Effector CD8-positive, alpha-beta T cell (primary cell): ENCODE data around the gene NAAA.
"Not testable (repeated sequence)": the region's sequence is repeated elsewhere in the genome, so short reads cannot be mapped to it uniquely, and the experiment has no call there.

Experiments used
- DNase-seq: peaks from one replicate; lab custom pipeline; 2025; lab: John Stamatoyannopoulos, UW

Gene NAAA

GRCh38 chr4:75919920-75920319, 20.9 kb downstream of the NAAA start:
- no peak for DNase-seq

DNA sequence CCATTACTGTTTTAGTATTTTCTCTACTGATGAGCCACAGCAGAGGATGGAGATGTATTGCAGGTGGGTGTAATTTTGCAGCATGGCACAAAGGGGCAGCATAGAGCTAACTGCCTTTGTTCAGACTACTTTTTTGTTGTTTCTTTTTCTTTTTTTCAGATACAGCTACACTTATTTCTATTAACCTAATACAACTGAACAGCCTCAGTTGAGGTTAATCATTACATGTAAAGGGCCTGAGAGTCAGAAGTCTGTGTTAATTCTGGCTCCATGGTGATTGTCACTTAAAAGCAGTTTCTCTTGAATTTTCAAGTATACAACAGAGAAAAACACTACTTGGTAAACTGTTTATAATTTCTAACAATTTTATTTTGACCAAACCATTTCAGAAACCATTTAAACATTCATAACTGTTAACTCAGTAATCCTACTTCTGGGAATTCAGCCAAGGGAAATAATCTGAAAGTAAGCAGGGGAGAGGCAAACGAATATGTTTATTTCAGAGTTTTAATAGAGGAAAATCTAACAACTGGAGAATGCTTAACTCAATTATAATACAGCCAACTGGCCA, 24.6 kb downstream of the NAAA start:
- no peak for DNase-seq

DNA sequence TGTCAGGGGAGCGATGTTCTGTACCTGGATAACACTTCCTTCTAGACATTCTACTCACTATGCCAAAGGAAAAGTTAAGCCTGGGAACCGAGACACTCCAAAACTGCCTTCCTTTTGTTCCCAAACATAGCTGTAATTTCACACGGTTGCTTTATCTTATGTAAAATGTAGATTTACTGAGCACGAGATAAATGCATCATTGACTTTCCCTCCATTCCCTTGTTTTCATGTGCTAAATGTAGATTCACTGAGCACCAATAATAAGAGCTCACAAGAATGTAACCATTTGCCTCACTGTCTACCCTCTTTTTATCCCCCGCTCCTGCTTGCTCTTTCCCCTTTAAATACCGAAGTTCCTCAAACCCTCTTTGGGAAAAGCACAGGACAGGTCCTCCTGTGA, 27.8 kb downstream of the NAAA start:
- no peak for DNase-seq

DNA sequence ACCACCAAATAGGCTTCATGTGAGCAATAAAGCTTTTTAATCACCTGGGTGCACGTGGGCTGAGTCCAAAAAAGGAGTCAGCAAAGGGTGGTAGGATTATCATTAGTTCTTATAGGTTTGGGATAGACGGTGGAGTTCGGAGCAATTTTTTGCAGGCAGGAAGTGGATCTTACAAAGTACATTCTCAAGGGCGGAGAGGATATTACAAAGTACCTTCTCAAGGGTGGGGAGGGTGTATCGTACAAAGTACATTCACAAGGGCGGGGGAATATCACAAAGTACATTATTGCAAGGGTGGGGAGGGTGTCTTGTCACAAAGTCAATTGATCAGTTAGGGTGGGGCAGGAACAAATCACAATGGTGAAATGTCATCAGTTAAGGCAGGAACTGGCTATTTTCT, 30.0 kb downstream of the NAAA start:
- DNase-seq, result not testable (repeated sequence)

- DNase-seq, result no peak
Measured at GRCh38 chr4:75909405-75909804, 31.4 kb downstream of the NAAA start.

GRCh38 chr4:75908555-75908954, 32.3 kb downstream of the NAAA start:
- no peak for DNase-seq

DNA sequence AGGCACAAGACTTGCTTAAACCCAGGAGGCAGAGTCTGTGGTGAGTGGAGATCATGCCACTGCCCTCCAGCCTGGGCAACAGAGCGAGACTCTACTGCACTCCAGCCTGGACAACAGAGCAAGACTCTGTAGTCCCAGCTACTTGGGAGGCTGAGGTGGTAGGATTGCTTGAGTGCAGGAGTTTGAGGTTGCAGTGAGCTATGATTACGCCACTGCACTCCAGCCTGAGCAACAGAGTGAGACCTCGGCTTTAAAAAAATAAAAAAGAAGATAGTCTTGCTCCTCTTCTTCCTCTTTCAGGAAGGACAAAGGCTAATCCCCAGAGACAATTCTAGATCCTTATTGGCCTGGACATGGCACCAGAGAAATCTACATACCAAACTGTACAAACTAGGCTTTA, 32.8 kb downstream of the NAAA start:
- DNase-seq, result no peak

DNA sequence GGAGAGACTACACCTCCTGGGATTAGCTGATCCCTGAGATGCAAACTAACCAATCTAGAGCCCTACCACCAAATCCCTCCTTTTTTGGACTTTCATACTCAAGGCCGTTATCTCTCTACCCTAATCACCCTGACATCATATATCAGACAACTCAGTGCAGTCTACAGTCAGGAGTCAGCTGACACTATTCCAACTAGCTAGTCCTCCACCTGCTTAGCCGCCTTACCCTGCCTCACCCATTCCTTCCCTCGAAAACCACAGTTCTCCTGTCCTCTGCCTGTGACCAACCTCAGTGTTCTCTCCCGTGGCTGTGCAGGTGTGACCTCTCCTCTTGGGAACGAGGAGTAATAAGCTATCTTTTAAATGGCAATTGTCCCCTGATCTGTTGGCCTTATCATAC, 36.7 kb downstream of the NAAA start:
- no peak for DNase-seq

DNA sequence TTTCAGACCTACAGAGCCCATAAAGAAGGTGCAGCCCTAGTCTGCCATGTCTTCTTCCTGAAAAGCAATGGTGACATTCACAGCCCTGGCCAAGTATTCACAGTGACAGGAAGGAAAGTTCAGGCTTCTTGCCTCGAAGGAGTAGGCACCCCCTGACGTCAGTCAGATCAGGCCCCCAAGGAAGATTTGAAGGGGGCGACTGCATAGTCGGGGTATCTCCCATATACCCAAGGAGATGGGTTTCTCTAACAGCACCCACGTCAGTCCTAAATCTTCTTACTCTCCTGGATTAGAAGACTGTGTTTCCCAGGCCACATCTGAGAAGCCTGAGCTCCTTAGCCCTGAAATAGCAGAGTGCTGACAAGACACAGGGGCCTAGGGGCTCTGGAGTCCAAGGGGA, 38.5 kb downstream of the NAAA start, which contains the start of gene PPEF2:
Gene PPEF2, minus strand, starts transcription at position 101 of the 400 bp plus-strand sequence. CDS start 6,127 bp downstream, outside the sequence.
- DNase-seq, result no peak

DNA sequence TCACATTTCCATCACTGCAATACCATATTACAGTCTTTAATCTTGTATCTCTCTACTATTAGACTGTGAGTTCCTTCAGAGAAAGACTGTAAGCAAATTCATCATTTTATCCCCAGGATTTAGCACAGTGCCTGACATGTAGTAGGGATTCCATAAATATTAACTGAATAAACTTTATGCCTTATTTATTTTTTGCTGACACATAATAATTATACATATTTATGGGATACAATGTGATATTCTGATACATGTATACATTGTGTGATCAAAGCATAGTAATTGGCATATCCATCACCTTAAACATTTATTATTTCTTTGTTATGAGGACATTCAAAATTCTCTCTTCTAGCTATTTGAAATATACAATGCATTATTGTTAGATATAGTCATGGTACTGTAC, 42.3 kb downstream of the NAAA start:
- no peak for DNase-seq

GRCh38 chr4:75895744-75896314, 45.0 kb downstream of the NAAA start:
- DNase-seq, result no peak

DNA sequence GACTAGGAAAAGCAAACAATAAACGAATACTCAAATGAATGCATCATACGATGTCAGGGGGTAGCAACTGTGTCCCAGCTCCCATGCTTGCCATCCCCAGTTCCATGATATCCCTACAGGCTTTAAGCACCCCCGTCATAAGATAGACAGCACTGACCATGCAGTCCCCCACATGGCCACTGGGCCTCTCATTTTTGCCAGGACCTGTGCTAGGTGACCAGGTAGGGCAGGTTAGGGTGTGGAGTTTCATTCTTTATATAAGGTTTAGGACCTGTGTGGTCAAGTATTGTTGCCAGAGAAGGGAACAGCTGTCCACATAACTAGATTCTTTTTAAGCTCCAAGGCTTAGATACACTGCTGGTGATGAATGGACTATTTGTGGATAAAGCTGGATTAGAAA, 48.3 kb downstream of the NAAA start:
- DNase-seq, result no peak

- no peak for DNase-seq
Measured at GRCh38 chr4:75891611-75892010, 49.2 kb downstream of the NAAA start.

GRCh38 chr4:75889537-75890199, 51.1 kb downstream of the NAAA start:
- no peak for DNase-seq

DNA sequence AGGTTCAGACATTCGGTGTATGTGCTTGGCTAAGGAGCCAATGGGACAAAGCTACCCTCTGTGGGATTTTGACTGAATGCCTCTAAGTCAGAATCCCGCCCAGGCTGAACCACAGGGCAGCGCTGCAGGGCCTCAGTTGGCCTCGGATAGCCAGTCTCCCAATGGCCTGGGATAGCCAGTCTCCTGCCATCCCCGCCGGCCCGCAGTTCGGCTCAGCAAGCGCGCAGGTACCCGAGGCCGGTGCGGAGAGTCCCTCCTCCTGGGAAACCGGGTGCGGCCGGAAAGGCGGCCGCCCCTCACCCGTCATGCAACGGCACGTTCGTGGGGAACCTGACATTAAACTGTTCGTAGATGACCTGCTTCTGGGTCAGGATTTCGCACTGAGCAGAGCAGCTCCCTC, 54.7 kb downstream of the NAAA start:
- DNase-seq, result no peak

DNA sequence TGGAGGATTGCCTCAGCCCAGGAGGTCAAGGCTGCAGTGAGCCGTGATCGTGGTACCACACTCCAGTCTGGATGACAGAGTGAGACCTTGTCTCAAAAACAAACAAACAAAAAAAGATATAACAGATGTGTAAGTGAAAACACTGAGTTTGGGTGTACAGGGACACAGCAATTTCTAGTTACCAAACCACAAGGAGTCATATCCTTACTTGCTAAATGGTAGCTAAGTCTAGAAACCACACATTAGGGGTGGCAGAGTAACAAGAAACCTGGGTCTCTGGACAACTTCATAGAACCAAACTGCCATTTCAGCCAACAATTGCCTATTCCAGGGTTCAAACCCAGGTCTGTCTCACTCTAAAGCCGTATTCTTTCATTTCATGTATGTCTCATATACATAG, 59.3 kb downstream of the NAAA start:
- DNase-seq, result no peak

DNA sequence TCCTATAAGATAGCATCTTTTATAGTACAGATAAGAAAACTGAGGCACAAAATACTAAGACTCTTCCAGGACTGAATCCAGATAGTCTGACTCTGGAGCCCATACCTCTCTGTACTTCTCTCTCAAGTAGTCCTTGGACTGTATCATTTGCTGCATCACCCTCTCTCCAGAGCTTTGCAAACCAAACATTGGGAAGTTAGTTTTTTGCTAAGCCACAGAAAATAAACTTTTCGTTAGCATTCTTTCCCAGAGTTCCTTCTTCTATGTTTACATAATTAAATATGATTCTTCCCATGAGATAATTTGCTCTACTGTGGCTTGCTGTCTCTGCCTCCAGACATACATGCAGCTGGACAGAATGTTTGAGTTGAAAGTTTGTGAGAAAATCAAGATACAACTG, 60.5 kb downstream of the NAAA start:
- no peak for DNase-seq

DNA sequence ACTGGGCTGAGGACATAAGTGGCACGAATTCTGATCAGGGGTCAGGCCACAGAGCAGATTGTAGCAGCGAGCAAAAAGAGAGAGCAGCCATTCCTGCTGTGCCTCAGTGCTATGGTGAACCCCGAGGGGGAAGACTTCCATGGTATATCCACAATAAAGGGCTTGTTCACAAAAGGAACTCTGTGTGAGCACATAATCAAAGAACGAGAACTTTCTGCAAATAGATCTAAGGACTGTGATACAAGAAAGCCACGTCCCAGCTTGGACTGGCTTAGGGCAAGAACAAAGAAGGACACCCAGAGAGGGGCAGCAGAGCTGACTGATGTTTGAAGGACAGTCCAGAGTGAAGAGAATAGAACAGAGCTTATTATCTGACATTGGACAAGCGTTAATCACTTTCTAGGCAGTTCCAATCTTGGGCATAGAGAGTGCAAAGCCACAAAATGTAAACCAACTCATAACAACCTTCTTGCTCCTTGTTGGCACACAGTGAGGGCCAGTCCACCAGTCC, 62.5 kb downstream of the NAAA start:
- no peak for DNase-seq

- DNase-seq, result no peak
Measured at GRCh38 chr4:75876218-75876617, 64.6 kb downstream of the NAAA start.

- no peak for DNase-seq
Measured at GRCh38 chr4:75869100-75869499, 71.7 kb downstream of the NAAA start.

DNA sequence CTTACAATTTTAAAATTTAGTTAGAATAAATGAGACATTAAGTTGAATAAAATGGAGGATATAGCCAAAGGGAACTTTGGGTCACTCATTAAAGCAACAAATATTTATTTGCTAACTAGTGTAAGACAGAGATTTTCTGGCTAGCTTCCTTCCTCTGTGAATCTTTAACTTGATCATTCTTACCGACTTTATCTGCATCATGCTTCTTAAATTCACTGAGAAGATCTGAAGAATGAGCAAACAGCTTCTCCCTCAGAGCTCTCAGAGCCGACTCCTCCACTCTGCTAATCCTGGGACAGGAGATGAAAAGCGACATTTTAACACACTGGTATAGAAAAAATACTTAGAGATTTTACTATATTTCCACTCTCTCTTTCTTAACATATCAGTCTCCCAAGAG, 73.7 kb downstream of the NAAA start:
- DNase-seq, result no peak
